Choroid plexus epithelial cell (primary cell): ENCODE data around the gene ZBTB7C.

Experiments
- DNase-seq: peaks from one replicate; pipeline ENCODE4 v3.0.0-alpha.2; 2010; ENCODE audit warnings: low read depth
- H3K4me3 ChIP-seq: 2 replicates; pipeline ENCODE4 v1.5.1; 2011; ENCODE audit warnings: low read depth, mild to moderate bottlenecking, control low read depth, low read length, moderate library complexity
- TF ChIP-seq, protein P1 (sequence below): conservative IDR thresholded peaks from 2 replicates; pipeline ENCODE4 v1.5.1; 2011; ENCODE audit warnings: low read depth, mild to moderate bottlenecking, control low read depth, inconsistent platforms, low read length, moderate library complexity

Gene ZBTB7C

DNA sequence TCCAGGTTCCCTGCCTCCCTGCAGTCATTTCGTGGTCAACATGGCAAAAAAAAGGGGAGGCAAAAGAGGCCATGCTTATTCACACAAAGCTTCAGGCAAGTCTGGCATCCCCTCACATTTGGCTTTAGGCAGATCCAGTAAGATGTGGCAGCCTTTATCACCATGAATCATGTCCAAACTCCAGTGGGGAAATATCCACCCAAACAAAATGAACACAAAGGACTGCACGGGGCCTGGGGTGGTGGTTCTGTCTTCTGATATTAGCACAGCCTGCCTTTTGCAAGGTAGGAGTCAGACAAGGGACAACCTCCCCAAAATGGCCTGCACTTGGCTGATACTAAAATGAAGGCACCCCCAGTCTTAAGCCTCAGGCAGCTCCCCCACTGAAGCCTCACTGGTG, 129.9 kb downstream of the ZBTB7C start:
- TF ChIP-seq, protein P1, sequence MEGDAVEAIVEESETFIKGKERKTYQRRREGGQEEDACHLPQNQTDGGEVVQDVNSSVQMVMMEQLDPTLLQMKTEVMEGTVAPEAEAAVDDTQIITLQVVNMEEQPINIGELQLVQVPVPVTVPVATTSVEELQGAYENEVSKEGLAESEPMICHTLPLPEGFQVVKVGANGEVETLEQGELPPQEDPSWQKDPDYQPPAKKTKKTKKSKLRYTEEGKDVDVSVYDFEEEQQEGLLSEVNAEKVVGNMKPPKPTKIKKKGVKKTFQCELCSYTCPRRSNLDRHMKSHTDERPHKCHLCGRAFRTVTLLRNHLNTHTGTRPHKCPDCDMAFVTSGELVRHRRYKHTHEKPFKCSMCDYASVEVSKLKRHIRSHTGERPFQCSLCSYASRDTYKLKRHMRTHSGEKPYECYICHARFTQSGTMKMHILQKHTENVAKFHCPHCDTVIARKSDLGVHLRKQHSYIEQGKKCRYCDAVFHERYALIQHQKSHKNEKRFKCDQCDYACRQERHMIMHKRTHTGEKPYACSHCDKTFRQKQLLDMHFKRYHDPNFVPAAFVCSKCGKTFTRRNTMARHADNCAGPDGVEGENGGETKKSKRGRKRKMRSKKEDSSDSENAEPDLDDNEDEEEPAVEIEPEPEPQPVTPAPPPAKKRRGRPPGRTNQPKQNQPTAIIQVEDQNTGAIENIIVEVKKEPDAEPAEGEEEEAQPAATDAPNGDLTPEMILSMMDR: no peak
- H3K4me3 ChIP-seq: no peak overlapping the region

DNA sequence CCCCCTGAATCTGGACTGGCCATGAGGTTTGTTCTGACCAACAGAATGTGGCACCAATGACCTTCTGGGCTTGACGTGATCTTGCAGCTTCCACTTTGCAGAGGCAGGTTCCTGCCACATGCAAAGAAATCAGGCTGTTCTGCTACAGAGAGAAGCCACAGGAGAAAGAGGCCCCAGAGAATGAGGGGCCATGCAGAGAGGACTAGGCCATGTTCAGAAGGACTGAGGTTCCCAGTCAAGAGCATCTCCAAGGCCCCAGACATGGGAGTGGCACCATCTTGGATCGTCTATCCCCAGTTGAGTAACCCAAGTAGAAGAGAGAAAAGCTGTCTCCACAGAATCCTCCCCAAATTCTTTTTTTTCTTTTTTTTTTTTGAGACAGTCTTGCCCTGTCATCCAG, 131.1 kb downstream of the ZBTB7C start:
- H3K4me3 ChIP-seq: no peak overlapping the region
- no peak for DNase-seq
- TF ChIP-seq, protein P1: no peak

More for the DNA sequence above, 129.9 kb downstream of the ZBTB7C start:
- DNase-seq: no peak

DNA sequence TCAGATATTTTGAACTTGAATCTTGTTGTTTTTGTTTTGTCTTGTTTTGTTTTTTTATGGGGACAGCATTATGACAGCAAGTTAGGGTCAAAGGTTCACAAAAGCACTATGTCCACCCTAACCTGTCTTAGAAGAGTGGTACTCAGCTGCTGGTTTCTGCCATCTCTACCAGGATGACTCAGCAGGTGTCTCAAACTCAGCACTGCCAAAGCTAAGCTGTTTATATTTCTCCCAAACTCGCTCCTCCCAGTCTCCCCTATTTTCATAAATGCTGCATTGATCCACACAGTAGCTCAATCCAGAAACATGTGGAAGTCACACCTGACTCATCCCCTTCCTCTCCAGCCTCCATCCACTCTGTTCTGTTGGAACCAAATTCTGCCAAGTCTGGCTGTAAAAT, 134.9 kb downstream of the ZBTB7C start:
- TF ChIP-seq, protein P1: no peak
- DNase-seq: no peak
- no peak overlapping the region for H3K4me3 ChIP-seq

DNA sequence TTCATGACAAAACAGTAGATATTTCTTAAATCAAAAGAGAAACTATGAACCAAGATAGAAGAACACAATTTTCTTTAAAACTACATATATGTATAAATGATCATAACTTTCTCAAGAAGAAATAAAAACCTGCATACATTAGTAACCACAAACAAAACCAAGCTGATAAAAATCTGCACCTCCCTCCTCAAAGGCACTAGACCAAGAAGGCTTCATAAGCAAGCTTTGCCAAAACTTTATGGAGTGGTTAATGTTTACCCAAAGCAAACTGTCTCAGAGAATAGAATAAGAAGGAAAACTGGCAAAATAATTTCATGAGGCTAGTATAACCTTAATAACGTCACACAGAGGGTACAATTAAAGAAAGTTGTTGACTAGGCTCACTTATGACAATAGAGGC, 138.3 kb downstream of the ZBTB7C start:
- DNase-seq: no peak
- no peak overlapping the region for H3K4me3 ChIP-seq
- TF ChIP-seq, protein P1: no peak

DNA sequence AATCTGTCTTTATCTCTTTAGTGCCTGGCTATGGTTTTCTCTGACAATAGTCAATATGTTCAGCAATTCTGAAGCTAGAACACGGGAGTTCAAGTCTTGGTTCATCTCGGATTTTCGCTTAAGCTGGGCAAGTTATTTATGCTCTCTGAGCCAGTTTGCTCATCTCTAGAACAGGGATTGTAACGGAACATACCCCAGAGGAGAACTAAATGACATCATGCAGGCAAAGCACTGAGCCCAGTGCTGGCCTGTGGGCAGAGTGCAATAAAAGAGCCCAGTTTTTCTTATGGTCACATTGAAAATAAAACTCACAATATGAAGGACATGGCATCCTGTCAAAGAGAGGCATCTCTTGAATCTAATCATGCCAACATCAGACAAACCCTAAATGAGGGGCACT, 143.9 kb downstream of the ZBTB7C start:
- TF ChIP-seq, protein P1: no peak
- DNase-seq: no peak
- H3K4me3 ChIP-seq: no peak overlapping the region

- no peak for DNase-seq
- H3K4me3 ChIP-seq: no peak overlapping the region
- TF ChIP-seq, protein P1: no peak
Measured at GRCh38 chr18:48263914-48264902, 145.0 kb downstream of the ZBTB7C start.
